GM12872 (cell line): ENCODE results near the gene UBALD1.

Source experiments
- TF ChIP-seq, protein P1 (sequence below): IDR thresholded peaks from 3 replicates; pipeline ENCODE4 v1.5.1; 2011; ENCODE audit warnings: low read depth, mild to moderate bottlenecking, low read length, moderate library complexity; ENCODE audit not compliant: insufficient read depth

UBALD1 gene

DNA sequence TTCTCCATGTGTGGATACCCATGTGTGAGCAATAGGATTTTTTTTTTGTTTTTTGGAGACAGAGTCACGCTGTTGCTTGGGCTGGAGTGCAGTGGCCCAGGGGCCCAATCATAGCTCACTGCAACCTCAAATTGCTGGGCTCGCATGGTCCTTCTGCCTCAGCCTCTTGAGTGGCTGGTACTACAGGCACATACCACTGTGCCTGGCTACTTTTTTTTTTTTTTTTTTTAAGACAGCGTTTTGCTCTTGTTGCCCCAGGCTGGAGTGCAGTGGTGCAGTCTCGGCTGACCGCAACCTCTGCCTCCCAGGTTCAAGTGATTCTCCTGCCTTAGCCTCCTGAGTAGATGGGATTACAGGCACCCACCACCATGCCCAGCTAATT, 26.6 kb upstream of the UBALD1 start:
- TF ChIP-seq, protein P1, sequence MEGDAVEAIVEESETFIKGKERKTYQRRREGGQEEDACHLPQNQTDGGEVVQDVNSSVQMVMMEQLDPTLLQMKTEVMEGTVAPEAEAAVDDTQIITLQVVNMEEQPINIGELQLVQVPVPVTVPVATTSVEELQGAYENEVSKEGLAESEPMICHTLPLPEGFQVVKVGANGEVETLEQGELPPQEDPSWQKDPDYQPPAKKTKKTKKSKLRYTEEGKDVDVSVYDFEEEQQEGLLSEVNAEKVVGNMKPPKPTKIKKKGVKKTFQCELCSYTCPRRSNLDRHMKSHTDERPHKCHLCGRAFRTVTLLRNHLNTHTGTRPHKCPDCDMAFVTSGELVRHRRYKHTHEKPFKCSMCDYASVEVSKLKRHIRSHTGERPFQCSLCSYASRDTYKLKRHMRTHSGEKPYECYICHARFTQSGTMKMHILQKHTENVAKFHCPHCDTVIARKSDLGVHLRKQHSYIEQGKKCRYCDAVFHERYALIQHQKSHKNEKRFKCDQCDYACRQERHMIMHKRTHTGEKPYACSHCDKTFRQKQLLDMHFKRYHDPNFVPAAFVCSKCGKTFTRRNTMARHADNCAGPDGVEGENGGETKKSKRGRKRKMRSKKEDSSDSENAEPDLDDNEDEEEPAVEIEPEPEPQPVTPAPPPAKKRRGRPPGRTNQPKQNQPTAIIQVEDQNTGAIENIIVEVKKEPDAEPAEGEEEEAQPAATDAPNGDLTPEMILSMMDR = no peak

DNA sequence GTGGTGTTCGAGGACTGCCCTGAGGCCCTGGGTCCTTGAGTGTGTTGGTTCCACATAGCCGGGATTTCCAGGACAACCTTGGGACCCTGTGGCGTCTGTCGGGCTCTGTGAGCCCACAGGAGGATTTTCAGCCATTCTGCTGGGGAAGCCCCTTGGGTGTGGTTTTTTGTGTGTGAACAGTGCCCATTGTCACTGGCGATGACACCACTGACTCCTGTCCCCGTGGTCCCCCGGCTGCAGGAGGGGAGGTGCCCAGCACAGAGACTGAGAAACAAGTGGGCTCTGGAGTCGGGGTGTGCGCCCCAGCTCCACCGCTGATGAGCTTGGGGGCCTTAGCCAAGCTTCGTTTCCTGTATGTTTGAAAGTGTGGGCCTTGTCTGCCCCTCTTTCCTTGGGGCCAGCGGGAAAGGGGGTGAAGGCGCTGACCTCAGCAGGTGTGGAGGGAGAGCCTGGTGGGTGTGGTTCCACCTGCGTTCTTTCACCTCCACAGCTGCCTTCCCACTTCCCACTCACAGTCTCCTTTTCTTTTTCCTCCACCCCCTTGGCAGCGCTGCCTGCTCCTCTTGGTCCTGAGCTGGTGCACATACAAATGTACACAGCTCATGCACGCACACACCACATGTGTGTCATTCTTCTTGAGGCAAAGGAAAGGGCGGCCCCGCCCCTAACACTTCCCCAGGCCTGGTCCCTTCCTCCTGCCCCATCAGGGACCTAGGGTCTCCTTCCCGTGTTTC, 26.1 kb upstream of the UBALD1 start:
- TF ChIP-seq, protein P1 = no peak

DNA sequence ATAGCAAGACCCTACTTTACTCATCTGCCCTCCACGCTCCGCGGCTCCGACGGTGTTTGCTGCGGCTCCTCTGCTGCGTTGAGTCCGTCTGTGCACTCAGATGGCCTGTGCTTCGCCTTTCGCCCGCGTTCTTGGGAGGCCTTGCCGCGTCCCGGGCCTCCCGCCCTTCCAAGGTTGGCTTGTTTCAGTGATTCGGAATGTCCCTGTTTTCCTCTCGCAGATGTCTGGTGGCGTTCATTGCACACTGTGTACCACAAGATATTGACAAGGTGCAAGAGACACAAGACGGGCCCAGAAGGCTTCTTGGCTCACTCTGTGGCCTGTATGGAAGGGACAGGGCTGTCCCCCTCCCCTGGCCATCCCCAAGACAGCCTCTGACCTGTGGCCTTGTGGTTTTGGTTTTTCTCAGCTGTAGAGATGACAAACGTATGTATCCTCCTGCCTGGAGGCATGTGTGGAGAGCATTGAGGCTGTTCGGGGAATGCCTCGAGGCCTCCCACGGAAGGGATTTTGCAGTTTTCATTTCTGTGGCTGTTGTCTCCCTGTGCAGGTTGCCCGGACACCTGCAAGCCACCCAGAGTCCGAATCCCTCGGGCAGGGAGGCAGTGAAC, 25.3 kb upstream of the UBALD1 start:
- TF ChIP-seq, protein P1 = no peak

DNA sequence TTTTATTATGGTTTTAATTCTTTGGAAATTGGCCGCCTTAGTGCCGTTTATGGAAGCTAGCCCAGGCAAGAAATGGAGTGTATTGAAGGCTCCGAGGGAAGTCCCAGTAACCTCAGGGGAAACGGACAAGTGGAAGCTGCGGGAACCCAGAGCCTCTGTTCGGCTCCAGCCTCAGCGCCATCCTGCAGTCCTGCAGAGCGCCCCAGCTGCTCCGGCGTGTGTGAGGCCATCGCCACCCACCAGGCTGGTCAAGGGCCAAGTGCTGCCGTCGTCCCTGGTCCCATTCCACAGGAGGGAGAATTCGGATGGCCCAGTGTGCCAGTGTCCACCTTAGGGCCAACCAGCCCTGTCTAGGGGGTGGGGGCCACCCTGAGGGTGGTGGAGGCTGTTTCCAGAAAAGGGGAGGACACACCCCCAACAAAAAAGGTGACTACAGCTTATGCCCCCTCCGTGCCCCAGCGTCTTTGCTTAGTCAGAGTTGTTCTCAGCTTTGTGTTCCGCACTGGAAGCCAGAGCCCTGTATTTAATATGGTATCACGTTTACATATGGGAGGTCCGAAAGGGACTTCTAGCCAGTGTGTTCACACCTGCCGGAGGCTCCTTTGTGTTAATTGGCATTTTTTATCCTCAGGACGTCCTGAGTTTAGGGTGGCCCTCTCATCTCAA, 22.9 kb upstream of the UBALD1 start:
- TF ChIP-seq, protein P1 = no peak

DNA sequence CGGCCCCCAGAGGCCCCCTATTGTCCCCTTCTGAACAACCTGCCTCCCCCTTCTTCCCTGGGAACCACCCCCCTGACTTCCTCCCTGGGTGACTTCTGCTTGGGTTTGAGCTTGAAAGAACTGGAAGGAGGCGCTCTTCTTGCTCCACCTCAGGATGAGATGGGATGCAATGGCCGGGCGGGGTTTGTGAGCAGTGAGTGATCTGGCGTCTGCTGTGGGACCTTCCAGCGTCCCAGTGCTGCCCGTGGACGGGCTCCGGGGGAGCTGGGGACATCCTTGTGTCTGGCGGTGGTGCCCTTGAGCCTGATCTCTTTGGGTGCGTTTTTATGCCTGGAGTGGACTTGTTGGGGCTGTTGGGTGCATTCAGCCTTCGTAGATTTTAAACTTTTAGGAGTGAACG, 21.5 kb upstream of the UBALD1 start:
- TF ChIP-seq, protein P1 = no peak

DNA sequence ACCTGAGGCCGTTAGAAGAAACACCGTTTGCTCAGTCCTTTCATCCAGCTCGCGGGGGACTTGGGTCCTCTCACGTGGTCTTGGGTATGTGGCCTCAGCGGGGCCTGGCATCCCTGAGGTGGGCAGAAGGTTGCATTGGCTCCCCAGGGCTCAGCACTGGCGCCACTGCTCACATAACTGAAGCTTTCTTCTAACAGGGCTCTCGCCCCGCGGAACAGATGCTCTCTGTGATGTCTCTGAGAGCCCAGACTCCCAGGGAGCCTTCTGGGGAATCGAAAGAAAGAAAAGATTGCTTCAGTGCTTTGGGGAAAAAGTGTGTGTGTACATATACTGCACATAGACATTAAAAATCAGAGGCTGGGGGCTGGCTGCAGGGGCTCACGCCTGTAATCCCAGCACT, 20.1 kb upstream of the UBALD1 start:
- TF ChIP-seq, protein P1 = no peak

DNA sequence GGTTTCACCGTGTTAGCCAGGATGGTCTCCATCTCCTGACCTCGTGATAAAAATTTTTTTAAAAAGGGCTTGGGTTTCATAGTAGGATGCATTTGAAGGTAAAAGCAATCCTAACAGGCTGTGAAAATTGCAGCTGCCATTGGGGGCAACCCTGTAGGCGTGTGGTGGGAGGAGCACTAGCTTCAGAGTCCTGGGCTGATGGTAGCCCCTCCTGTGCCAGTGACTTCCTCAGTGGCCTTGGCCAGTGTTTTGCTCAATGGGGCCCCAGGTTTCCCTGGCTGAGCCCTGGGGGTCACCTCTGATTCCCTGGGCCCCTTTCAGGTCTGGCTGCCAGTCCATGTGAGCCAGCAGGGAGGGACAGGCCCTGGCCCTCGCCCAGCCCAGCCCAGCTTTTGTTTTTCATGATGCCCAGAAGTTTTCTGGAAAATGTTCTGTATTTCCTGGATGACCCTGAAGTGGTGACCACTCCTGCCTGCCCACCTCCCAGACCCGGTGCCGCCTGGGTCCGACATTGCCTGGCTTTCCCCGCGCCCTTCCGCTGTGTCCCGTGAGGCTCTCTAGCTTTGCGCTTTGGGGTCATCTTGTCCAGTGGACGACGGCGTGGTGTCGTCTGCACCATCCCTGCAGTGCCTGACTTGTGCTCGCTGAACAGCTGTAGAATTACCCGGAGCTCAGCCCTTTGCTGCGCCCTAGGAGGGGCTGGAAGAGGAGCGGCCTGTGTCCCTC, 19.4 kb upstream of the UBALD1 start:
- TF ChIP-seq, protein P1 = no peak
